ENCODE results near the gene NPFF.
"Not testable (repeated sequence)": the region's sequence is repeated elsewhere in the genome, so short reads cannot be mapped to it uniquely, and the experiment has no call there.

NPFF gene, protein sequence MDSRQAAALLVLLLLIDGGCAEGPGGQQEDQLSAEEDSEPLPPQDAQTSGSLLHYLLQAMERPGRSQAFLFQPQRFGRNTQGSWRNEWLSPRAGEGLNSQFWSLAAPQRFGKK

DNA sequence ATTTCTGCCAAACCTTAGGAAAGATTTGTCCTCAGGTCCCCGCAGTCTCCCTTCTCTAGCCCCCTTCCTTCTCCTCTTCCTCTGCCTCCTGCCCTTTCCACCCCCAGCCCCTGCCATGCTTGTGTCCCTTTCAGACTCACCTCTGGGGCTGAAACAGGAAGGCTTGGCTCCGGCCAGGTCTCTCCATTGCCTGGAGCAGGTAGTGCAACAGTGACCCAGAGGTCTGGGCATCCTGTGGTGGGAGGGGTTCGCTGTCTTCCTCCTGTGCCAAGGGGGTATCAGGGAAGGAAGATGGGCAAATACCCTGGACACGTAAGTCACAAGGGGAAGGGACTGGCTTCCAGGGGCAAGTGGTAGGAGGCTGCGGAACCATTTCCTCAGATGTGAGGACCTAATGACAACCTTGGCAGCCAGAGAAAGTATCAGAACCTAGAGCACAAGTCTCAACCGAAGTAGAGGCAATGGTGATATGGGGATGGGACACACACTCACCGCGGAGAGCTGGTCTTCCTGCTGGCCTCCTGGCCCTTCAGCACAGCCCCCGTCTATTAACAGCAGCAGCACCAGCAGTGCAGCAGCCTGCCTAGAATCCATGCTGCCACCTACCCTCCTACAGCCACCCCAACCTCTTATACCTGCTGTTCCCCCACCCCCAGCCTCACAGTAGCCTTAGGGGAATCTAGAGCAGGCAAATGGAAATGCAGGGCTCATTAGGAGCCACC is at the start of gene NPFF:
Gene NPFF (minus strand): TSS at position 604 of the 722 bp plus-strand sequence. CDS start 10 bp downstream, at position 594.
- no peak for DNase-seq

DNA sequence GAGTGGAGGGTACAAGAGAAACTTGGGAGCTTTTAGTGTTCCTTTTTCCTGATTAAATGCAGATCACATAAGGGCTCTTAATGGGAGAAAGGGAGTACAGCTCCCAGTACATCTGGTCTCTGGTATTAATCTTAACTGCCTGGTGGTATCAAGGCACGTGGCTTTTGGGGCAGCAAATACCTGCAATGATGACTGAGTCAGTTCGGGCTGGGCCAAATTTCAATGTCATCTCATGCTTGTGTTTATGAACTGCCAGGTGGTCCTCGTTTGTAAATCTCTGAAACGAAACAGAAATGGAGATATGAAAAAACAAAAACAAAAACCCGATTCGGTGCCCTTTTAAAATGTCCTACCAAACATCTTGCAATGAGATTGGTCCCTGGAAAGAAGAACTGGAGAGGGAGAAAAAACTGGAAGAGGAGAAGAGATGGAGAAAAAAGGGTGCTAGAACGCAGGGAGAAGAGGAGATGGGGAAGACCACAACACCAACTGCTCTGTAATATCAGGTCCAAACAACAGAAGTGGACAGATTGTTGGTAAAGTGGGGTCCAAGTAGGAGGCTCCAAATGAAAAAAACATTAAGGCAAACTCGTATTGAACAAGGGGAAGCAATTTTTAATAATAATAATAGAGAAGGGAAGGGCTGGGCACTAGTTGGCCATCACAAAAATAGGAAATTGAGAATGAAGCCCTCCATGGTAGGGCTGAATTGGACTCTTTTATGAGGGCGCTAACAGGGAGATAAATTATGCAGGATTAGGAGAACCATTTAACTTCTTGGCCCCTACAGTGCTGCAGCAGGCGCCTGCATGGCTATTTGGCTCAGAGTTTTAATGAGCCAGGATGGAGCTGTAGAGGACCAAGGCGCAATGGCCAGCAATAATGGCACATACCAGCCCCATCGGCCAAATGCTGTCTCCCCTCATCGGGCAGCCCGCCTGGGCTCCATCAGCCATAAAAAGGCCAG is 45.4 kb upstream of the NPFF start:
- no peak for DNase-seq

GRCh38 chr12:53551889-53552291 is 44.6 kb upstream of the NPFF start:
- no peak for DNase-seq

DNA sequence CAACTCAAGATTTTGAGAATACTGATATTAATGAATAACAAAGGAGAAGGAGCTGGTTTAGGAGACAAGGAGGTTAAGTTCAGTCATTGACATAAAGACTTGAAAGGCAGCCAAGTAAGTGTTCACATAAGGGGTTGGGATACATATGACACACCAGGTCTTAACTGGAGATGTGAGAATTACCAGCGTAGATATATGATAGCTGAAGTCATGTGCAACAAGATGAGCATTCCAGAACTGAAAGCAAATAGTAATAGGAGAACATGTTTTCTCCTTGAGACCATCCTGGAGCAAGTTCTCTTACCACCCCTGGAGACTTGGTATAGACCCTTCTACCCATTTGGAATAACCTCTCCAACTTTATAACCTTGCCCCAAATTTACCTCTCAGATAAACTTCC is 43.3 kb upstream of the NPFF start:
- DNase-seq, result no peak

- DNase-seq, result not testable (repeated sequence)
These were observed 42.8 kb upstream of the NPFF start for GRCh38 chr12:53550131-53550530.

DNA sequence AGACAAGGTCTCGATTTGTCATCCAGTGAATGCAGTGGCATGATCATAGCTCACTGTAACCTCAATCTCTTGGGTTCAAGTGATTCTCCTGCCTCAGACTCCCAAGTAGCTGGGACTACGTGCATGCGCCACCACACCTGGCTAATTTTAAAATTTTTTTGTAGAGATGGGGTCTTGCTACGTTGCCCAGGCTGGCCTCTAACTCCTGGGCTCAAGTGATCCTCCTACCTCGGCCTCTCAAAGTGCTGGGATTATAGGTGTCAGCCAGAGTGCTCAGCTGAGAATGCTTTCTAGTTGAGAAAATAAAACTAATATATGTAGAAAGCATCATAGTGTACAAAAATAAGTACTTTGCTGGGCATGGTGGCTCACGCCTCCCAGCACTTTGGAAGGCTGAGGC is 41.1 kb upstream of the NPFF start:
- not testable (repeated sequence) for DNase-seq

DNA sequence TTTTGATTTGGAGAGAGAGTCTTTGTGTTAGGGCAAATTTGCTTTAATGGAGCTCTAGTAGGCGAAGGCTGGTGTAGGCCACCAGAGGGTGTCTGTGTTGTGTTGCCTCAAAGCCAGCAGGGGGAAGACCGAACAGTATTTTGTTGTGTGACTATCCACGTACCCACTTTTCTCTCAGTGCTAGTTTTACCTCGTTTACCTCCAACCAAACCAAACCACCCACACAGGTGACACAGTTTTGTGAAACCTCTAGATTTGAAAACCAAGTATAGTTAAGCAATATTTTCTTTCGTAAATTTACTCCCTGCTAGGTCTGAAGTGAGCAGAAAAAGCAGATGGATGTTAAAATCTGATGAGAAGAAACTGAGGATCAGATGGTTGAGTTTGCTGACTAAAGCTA is 36.3 kb upstream of the NPFF start:
- DNase-seq, result peak; percentile 16

- DNase-seq, result no peak
These were observed 32.2 kb upstream of the NPFF start for GRCh38 chr12:53539526-53539925.

DNA sequence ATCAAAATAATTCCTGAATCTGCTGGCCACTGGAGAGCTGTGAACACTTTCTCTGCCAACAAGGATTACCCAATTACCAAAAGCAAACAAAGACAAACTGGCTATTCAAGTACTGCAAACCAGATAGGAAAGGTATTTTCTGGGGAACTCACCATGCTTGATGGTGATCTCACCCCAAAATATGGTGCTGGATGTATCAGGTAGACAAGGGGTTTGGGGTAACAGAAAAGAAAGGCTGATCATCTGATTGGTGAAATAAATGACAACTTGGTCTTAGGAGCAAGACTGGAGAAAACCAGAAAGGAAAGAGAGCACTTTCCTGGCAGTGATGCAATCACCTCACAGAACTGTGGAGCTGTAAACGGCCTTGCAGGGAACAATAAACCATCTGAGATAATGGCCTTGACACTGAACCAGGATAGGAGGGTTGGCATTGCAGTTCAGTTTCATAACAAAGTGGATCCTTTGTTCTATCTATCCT is 31.0 kb upstream of the NPFF start:
- DNase-seq, result peak; percentile 11

- DNase-seq, result no peak
These were observed 29.7 kb upstream of the NPFF start for GRCh38 chr12:53536962-53537361.

DNA sequence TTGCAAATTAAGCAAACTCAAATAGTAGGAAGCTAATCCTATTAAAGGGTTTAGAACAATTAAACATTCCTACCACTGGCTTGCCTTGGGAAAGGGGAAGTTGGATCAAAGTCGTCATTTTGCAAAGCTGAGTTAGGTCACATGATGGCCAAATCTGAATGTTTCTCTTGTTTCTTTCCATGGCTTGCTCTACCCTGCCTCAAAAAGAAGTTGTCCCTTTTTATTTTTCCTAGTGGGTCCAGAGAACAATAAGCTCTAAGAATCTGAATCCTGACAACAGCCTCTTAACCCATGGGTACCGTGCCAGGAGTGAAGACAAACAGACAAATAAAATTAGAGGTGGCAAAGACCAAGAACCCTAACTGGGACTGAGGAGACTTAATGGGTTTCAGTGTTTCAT is 26.2 kb upstream of the NPFF start:
- DNase-seq, result no peak

GRCh38 chr12:53532524-53533445 is 25.5 kb upstream of the NPFF start:
- DNase-seq, result no peak

- DNase-seq, result no peak
These were observed 24.7 kb upstream of the NPFF start for GRCh38 chr12:53532021-53532420.

DNA sequence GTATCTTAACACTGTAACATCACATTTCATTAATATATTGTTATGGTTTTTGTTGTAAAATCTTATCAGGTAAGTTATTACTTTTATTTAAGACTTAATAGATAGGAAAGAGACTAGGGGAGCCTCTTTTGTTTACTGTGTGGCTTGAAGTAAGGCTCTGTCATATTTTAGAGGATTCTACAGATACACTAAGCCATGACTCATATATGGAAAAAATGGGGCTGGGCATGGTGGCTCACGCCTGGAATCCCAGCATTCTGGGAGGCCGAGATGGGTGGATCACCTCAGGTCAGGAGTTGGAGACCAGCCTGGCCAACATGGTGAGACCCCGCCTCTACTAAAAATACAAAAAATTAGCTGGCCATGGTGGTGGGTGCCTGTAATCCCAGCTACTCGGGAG is 23.6 kb upstream of the NPFF start:
- DNase-seq, result no peak

DNA sequence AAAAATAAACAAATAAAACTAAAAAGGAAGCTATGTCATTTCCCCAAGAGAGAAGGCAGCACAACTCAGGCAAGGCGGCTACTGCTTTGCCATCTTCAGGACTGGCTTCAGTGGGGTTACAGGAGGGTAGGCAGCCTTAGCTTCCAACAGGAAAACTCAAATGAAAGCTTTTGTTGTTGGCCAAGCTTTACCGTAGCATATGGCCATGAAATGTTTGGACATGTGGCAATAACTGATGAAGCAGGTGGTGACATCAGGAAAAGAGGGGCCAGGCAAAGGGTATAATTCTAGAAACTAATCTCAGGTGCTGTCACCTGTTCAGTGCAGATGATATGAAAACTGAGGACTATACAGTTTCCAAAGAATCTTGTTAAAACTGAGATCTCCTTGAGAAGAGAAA is 22.8 kb upstream of the NPFF start:
- DNase-seq, result no peak

DNA sequence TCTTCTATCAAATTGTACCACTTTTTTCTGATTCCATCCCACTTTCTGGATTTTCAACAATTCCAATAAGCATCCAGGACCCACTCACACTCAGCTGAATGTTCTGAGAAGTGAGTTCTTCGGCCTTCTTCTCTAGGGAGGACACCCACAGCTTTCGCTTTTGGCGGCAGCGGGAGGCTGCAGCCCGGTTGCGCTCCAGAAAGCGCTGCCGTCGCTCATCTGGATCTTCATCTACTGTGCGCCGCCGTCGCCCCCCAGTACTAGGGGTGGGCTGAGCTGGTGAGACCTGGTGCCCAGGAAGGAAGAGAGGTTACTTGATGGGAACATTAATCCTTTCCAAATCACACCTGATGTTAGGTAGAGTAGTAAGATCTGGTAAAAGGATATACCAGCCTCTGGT is 17.2 kb upstream of the NPFF start:
- no peak for DNase-seq

DNA sequence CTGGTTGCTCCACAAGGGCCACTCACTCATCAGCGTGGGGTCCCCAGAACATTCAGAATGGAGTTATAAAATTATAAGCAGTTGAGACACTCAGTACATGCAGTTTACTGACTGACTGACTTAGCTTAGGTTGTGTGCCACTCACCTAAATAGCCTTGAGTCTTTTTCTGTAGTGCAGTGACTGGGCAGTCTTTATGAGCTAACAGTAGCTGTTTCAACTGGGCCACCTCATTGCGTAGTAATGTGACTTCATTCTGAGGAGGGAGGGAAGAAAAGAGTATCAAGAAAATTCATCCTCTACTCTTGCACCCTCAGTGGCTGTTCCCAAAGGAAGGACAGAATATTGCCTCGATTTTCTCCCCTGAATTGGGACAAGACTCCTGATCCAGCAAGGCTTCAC is 15.8 kb upstream of the NPFF start:
- DNase-seq, result no peak

DNA sequence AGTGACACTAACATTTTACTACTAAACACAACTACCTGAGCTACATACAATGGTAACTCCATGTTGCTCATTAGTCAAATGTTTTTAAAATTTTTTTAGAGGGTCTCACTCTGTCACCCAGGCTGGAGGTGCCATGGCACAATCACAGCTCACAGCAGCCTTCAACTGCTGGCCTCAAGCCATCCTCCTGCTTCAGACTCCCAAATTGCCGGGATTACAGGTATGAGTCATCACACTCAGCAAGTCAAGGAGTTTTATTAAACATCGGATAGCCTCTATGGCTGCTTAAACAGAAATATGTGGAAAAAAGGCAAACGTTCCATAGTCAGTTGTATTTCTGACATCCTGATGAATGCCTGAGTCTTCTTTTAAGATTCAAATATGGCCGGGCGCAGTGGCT is 11.1 kb upstream of the NPFF start:
- DNase-seq, result no peak

DNA sequence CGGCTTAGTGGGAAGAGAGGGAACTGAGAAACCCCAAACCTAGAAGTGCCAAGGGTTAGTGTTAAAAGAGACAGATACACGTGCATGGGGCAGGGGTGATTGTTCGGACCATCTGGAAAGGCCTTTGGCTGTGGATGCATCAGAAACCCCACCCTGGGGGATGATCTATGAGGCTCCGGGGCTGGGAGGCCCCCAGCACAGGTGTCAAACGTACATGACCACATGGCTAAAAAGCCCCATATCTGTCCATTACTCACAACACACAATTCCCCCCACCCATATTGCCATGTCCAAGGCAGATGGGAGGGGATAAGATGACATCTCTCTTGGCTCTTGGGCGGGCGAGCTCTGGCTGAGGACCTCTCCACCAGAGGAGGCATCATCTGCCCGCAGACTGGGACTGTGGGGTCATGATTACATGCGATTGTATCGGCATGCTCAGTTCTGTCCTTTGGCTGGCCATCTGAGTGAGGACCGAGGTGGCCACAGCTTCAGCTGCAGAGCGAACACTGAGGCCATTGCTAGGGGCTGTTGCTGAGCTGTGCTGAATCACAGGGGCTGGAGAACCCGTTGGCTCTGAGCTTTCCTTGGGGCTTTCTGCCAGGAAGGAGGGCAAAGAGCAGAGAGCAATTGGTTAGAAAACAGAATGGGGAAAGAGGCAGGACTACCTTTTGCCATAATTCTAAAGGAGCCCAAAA is 9.6 kb upstream of the NPFF start:
- no peak for DNase-seq

DNA sequence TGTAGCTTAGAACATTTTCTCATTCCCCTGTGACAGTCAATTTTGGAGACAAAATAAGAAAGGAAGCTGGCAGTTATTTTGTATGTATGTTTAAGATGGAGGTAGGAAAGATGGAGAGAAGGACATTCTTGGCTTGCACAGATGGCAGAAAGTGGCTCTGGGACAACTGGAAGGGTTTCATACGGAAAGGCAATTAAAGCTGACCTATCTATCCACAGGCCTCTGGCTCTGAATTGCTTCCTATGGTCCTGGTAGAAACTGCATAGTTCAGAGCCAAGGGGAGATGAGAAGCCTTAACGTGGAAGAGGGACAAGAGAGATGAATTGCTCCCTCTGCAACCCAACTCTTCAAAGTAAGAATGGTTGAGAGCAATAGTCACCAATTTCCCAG is 8.0 kb upstream of the NPFF start:
- DNase-seq, result no peak

DNA sequence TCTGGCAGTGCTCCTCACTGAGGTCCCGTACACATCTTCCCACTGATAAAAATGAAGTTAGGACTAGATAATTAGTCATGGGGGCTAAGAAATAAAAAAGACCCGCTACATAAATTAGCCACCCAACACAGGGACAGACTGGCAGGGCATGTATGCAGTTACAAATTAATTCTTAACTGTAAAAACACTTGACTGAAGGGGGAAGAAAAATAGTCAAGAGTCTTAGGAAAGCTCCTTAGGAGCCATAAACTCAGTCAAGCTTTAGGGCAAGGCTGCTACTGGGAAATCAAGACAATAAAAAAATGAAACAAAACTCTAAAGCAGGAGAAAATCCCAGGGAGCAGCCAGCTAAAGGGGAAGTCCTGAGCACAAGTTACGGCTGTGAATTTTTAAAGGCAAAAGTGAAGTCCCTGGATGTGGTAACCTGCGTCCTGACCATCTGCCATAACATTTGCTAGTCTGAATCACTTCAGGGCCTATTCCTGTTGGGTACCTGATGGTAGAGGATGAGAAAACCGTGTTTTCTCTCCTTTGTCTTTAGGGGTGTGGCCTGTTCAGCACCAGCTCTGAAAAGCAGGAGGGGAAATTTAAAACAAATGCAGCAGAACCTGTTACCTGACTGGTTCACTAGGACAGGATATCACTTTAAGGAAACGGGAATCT is 7.5 kb upstream of the NPFF start:
- no peak for DNase-seq

Data from NCI-H345 (cell line).